Measurements from ENCODE around the gene DDIT3. TPM values are rescaled to one million over a fixed set of nuclear protein-coding genes. Genes with fewer than 3 reads are reported as not detected.

Gene DDIT3
- total and polyA plus RNA-seq, 2 of the 13 experiments (the other 11 are each of a cell fraction or from before 2014, with no cell fraction given): 27.5 to 48.7 TPM

DNA sequence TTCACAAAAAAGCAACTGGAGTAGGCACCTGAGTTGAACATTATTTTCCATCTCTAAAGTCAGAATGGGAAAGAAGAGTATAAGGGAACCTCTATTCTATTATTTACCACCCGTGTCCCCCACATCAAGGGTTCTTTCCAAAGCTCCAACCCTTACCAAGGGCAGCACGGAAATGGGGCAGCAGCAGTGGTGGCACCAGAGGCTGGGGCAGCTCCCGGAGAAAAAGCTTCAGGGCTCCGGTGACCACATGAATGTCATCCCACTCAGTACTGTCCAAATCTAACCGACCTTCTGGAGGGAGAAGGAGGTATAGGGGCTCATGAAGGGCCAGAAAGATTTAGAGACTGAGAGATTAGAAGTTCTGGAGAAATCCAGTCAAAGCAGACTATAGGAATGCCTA lies 46.4 kb downstream of the DDIT3 start:
- 27% methylated on average over 5 of the region's 5 CpGs for WGBS (ENCODE audit: low lambda C conversion rate)
- peaks cover 8 to 59% of the 10 kb centered on the region in 2 experiments for H3K27me3 ChIP-seq (ENCODE audit: control insufficient read depth in 1 of 2, insufficient read depth in 2 of 2, low read length in 2 of 2)
- no TSS peak for BruUV-seq (replicated peaks)

DNA sequence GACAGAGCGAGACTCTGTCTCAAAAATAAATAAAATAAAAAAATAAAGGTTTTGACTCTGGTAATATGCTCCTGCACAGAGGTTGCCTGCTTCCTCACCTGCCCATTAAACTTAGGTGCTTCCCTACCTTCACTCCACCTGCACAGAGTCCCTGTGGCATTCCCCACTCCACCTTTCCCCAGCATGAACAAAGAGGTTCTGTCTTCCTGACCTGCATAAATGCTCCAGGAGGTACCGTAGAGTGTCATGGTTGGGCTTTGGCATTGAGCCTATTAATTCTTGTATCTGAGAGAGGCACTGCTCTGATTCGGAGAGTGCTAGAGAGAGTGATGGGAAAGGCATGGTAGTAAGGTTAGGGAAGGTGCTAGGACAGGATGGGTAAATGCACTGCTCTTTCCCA lies 46.9 kb downstream of the DDIT3 start:
- peaks cover 7 to 54% of the 10 kb centered on the region in 2 experiments for H3K27me3 ChIP-seq (ENCODE audit: control insufficient read depth in 1 of 2, insufficient read depth in 2 of 2, low read length in 2 of 2)
- ATAC-seq (no peak), DNase-seq (ENCODE audit: low spot score) (no peak), FAIRE-seq (no peak)
- no peak overlapping the region for H3K27ac ChIP-seq (ENCODE audit: extremely low read length, insufficient read depth, low read length)
- in situ Hi-C loops (cut with HindIII; ENCODE audit: extremely low pct_ligation_motif_present, low pct_unique_long_range_greater_than_20kb): no loop called here
- POLR2A ChIA-PET: no interaction called here
- intact Hi-C loops (cut with micrococcal nuclease; ENCODE audit: unreplicated experiment): no loop called here
- H2AFZ ChIP-seq (ENCODE audit: low read length): no peak overlapping the region
- no peaks in the 10 kb centered on the region for H4K20me1 ChIP-seq (ENCODE audit: insufficient read depth, low read length)
- H3K4me3 ChIP-seq (replicated peaks in 1 of 3; ENCODE audit: insufficient read depth in 1 of 3, low read depth in 2 of 3, low read length in 3 of 3): no peak overlapping the region
- peaks cover 57% of the 10 kb centered on the region for H3K4me1 ChIP-seq (ENCODE audit: insufficient read depth, low read length)
- BruUV-seq (replicated peaks): no TSS peak
- H3K36me3 ChIP-seq (replicated peaks in 1 of 2; ENCODE audit: control insufficient read depth in 1 of 2, insufficient read depth in 2 of 2, low read length in 2 of 2): no peaks in the 10 kb centered on the region
- no peaks in the 10 kb centered on the region for H3K9me3 ChIP-seq (ENCODE audit: low read length)
- no peak overlapping the region for H3K4me2 ChIP-seq (ENCODE audit: low read depth, low read length)
- no peak overlapping the region for H3K9ac ChIP-seq (ENCODE audit: insufficient read depth, low read depth, low read length)
- no peaks in the 10 kb centered on the region for H3K79me2 ChIP-seq (ENCODE audit: insufficient read depth, low read length)
- CTCF ChIA-PET (ENCODE audit: low intra/inter-chr PET ratio, low total read pairs): no interaction called here
- WGBS (ENCODE audit: low lambda C conversion rate): 35% methylated on average over 3 of the region's 3 CpGs
- TF ChIP-seq, protein P1, sequence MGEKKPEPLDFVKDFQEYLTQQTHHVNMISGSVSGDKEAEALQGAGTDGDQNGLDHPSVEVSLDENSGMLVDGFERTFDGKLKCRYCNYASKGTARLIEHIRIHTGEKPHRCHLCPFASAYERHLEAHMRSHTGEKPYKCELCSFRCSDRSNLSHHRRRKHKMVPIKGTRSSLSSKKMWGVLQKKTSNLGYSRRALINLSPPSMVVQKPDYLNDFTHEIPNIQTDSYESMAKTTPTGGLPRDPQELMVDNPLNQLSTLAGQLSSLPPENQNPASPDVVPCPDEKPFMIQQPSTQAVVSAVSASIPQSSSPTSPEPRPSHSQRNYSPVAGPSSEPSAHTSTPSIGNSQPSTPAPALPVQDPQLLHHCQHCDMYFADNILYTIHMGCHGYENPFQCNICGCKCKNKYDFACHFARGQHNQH (CRISPR knock-in tag; IDR thresholded peaks at IDR 0.05): no peak
- TF ChIP-seq CREM (IDR thresholded peaks at IDR 0.05): no peak
- TF ChIP-seq CREM (CRISPR knock-in tag; IDR thresholded peaks at IDR 0.05): no peak
- no peak for TF ChIP-seq GZF1 (CRISPR knock-in tag; IDR thresholded peaks at IDR 0.05)
- TF ChIP-seq ZNF496 (CRISPR knock-in tag; IDR thresholded peaks at IDR 0.05; ENCODE audit: insufficient replicate concordance): no peak
- TF ChIP-seq ZNF12 (CRISPR knock-in tag; IDR thresholded peaks at IDR 0.05): no peak
- no peak for TF ChIP-seq ZNF350 (CRISPR knock-in tag; IDR thresholded peaks at IDR 0.05; ENCODE audit: borderline replicate concordance, low read depth)
- no peak for TF ChIP-seq CREB1 (IDR thresholded peaks at IDR 0.05)
- TF ChIP-seq CREB1 (CRISPR knock-in tag; IDR thresholded peaks at IDR 0.05): no peak
- TF ChIP-seq, protein P2, sequence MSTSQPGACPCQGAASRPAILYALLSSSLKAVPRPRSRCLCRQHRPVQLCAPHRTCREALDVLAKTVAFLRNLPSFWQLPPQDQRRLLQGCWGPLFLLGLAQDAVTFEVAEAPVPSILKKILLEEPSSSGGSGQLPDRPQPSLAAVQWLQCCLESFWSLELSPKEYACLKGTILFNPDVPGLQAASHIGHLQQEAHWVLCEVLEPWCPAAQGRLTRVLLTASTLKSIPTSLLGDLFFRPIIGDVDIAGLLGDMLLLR (CRISPR knock-in tag; IDR thresholded peaks at IDR 0.05): no peak
- no peak for TF ChIP-seq ZNF446 (CRISPR knock-in tag; IDR thresholded peaks at IDR 0.05)
- TF ChIP-seq ZNF83 (CRISPR knock-in tag; IDR thresholded peaks at IDR 0.05; ENCODE audit: borderline replicate concordance): no peak
- TF ChIP-seq ZFP36L2 (CRISPR knock-in tag; IDR thresholded peaks at IDR 0.05): no peak
- no peak for TF ChIP-seq CENPT (CRISPR knock-in tag; IDR thresholded peaks at IDR 0.05; ENCODE audit: low read depth)
- TF ChIP-seq, protein P3, sequence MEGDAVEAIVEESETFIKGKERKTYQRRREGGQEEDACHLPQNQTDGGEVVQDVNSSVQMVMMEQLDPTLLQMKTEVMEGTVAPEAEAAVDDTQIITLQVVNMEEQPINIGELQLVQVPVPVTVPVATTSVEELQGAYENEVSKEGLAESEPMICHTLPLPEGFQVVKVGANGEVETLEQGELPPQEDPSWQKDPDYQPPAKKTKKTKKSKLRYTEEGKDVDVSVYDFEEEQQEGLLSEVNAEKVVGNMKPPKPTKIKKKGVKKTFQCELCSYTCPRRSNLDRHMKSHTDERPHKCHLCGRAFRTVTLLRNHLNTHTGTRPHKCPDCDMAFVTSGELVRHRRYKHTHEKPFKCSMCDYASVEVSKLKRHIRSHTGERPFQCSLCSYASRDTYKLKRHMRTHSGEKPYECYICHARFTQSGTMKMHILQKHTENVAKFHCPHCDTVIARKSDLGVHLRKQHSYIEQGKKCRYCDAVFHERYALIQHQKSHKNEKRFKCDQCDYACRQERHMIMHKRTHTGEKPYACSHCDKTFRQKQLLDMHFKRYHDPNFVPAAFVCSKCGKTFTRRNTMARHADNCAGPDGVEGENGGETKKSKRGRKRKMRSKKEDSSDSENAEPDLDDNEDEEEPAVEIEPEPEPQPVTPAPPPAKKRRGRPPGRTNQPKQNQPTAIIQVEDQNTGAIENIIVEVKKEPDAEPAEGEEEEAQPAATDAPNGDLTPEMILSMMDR (CRISPR knock-in tag; IDR thresholded peaks at IDR 0.05): no peak
- no peak for TF ChIP-seq HNF4G (IDR thresholded peaks at IDR 0.05; ENCODE audit: borderline replicate concordance, low read depth, low read length)
- TF ChIP-seq HNF4G (CRISPR knock-in tag; IDR thresholded peaks at IDR 0.05; ENCODE audit: borderline replicate concordance, low read depth): no peak

More for the DNA sequence above, 46.4 kb downstream of the DDIT3 start:
- in situ Hi-C loops (cut with HindIII; ENCODE audit: extremely low pct_ligation_motif_present, low pct_unique_long_range_greater_than_20kb): no loop called here
- H3K36me3 ChIP-seq (replicated peaks in 1 of 2; ENCODE audit: control insufficient read depth in 1 of 2, insufficient read depth in 2 of 2, low read length in 2 of 2): no peaks in the 10 kb centered on the region
- no peak overlapping the region for H3K9ac ChIP-seq (ENCODE audit: insufficient read depth, low read depth, low read length)
- H3K4me2 ChIP-seq (ENCODE audit: low read depth, low read length): no peak overlapping the region
- no peak for FAIRE-seq
- intact Hi-C loops (cut with micrococcal nuclease; ENCODE audit: unreplicated experiment): no loop called here
- peaks cover 62% of the 10 kb centered on the region for H3K4me1 ChIP-seq (ENCODE audit: insufficient read depth, low read length)
- H3K79me2 ChIP-seq (ENCODE audit: insufficient read depth, low read length): no peaks in the 10 kb centered on the region
- no peaks in the 10 kb centered on the region for H3K9me3 ChIP-seq (ENCODE audit: low read length)
- no peak overlapping the region for H2AFZ ChIP-seq (ENCODE audit: low read length)
- H3K4me3 ChIP-seq (replicated peaks in 1 of 3; ENCODE audit: insufficient read depth in 1 of 3, low read depth in 2 of 3, low read length in 3 of 3): no peak overlapping the region
- H3K27ac ChIP-seq (ENCODE audit: extremely low read length, insufficient read depth, low read length): no peak overlapping the region
- H4K20me1 ChIP-seq (ENCODE audit: insufficient read depth, low read length): no peaks in the 10 kb centered on the region
- no peak for TF ChIP-seq ZNF841 (CRISPR knock-in tag; IDR thresholded peaks at IDR 0.05; ENCODE audit: borderline replicate concordance)
- no peak for TF ChIP-seq ASH2L (IDR thresholded peaks at IDR 0.05; ENCODE audit: insufficient read length, low read depth, low read length)
- TF ChIP-seq SP4 (CRISPR knock-in tag; IDR thresholded peaks at IDR 0.05): no peak
- DNase-seq (ENCODE audit: low spot score): no peak
- ATAC-seq: no peak
- ChIA-PET POLR2A (interaction anchor here (2.0 kb wide), 1 partner anchor 13 kb away, joined by 4 read pairs; the partner anchor contains the start of gene MARS1), CTCF (ENCODE audit: low intra/inter-chr PET ratio, low total read pairs) (no interaction called here)

Measured in HepG2 (cell line).